K562 (cell line): Measurements from ENCODE around the gene FAM43B. TPM values are rescaled to one million over a fixed set of nuclear protein-coding genes. Genes with fewer than 3 reads are reported as not detected.

Experiments
- ADNP ChIP-seq: fragments of 200-800 bp; sonication (Bioruptor generic); IDR thresholded peaks from 2 replicates; pipeline ENCODE4 v1.6.1; 2016; ENCODE audit warnings: missing genetic modification characterization, missing compliant biosample characterization
- BCLAF1 ChIP-seq, 2 experiments: fragments of 450-650 bp in 1 of 2; IDR thresholded peaks; 2 replicates each; pipeline ENCODE4 v1.6.1; 2011 to 2017; ENCODE audit warnings: low read depth in 2 of 2, antibody characterized with exemption in 1 of 2, borderline replicate concordance in 1 of 2, low read length in 1 of 2, mild to moderate bottlenecking in 1 of 2, mixed read lengths in 1 of 2; ENCODE audit not compliant: control insufficient read depth in 1 of 2
- C11orf30 ChIP-seq: fragments of 450-650 bp; IDR thresholded peaks from 2 replicates; pipeline ENCODE4 v1.6.1; 2016; ENCODE audit warnings: low read depth, mild to moderate bottlenecking
- CBX5 ChIP-seq: IDR thresholded peaks from 2 replicates; pipeline ENCODE4 v1.6.1; 2014; ENCODE audit warnings: low read depth, borderline replicate concordance
- CC2D1A ChIP-seq: fragments of 450-650 bp; IDR thresholded peaks from 2 replicates; pipeline ENCODE4 v1.6.1; 2017; ENCODE audit warnings: mild to moderate bottlenecking
- CHD2 ChIP-seq: IDR thresholded peaks from 2 replicates; pipeline ENCODE4 v1.6.1; 2011; ENCODE audit warnings: low read depth, low read length
- CUX1 ChIP-seq: fragments of 200-800 bp; sonication (Bioruptor generic); IDR thresholded peaks from 2 replicates; pipeline ENCODE4 v1.6.1; 2016; ENCODE audit warnings: missing genetic modification characterization, missing compliant biosample characterization
- HNRNPUL1 ChIP-seq: fragments of 200-400 bp; formaldehyde crosslinking; IDR thresholded peaks from 2 replicates; pipeline ENCODE4 v1.6.1; 2017; ENCODE audit warnings: low read length
- MAX ChIP-seq: sonication (generic); formaldehyde crosslinking; IDR thresholded peaks from 2 replicates; pipeline ENCODE4 v1.9.0; 2022; ENCODE audit warnings: mild to moderate bottlenecking, missing genetic modification reagents
- SLC30A9 ChIP-seq: fragments of 250-450 bp; sonication (Bioruptor Pico); IDR thresholded peaks from 2 replicates; pipeline ENCODE4 v1.8.0; 2022; ENCODE audit warnings: mild to moderate bottlenecking, moderate library complexity
- STAT5B ChIP-seq: fragments of 250-450 bp; sonication (Bioruptor Pico); IDR thresholded peaks from 2 replicates; pipeline ENCODE4 v1.8.0; 2021; ENCODE audit warnings: mild to moderate bottlenecking, inconsistent platforms
- TAL1 ChIP-seq: fragments of 450-650 bp; IDR thresholded peaks from 2 replicates; pipeline ENCODE4 v1.6.1; 2016; ENCODE audit warnings: mild to moderate bottlenecking
- THRA ChIP-seq: fragments of 450-650 bp; IDR thresholded peaks from 2 replicates; pipeline ENCODE4 v1.6.1; 2017; ENCODE audit warnings: mild to moderate bottlenecking, moderate library complexity
- XRCC4 ChIP-seq: IDR thresholded peaks from one replicate; pipeline ENCODE4 v1.6.1; 2011; ENCODE audit not compliant: insufficient read depth, insufficient read length; ENCODE audit errors: extremely low read depth
- ZBTB34 ChIP-seq: fragments of 250-450 bp; sonication (Bioruptor Pico); IDR thresholded peaks from 2 replicates; pipeline ENCODE4 v1.8.0; 2021; ENCODE audit warnings: mild to moderate bottlenecking, moderate library complexity
- ZNF780A ChIP-seq: fragments of 250-450 bp; sonication (Bioruptor Pico); IDR thresholded peaks from 2 replicates; pipeline ENCODE4 v1.5.0; 2021; ENCODE audit warnings: mild to moderate bottlenecking
- ZSCAN32 ChIP-seq: fragments of 450-650 bp; formaldehyde crosslinking; IDR thresholded peaks from 2 replicates; pipeline ENCODE4 v1.4.0; 2020; ENCODE audit warnings: mild to moderate bottlenecking, moderate library complexity
- polyA plus RNA-seq, 8 experiments: library from polyadenylated mRNA; depleted of rRNA in 4 of 8; stranded (reverse) in 5 of 8; unstranded in 3 of 8; fragments of >200 nt; fragmentation: Nextera tagmentation in 2 of 8; fragmentation: Illumina TruSeq in 1 of 8; extraction: Ambion mirVana in 2 of 8; extraction: Trizol in 1 of 8; gene quantifications; 2 replicates each; pipeline versions ENCODE4 v1.2.1 to v1.2.3, GENCODE V29; 2011 to 2014; ENCODE audit warnings: inconsistent platforms in 1 of 8, missing spikeins in 1 of 8
- total RNA-seq, 7 experiments: library from RNA; depleted of rRNA in 6 of 7; stranded (reverse); fragments of >200 nt in 6 of 7; fragmentation: Illumina TruSeq in 2 of 7; extraction: Trizol in 2 of 7; gene quantifications; 2 replicates each; pipeline versions ENCODE4 v1.2.1 to v1.2.3, GENCODE V29; 2011 to 2021; ENCODE audit warnings: low replicate concordance in 1 of 7

FAM43B gene
- total and polyA plus RNA-seq, 9 of the 15 experiments (the other 6 are each of a cell fraction or from before 2014, with no cell fraction given): not detected

GRCh38 chr1:20587661-20588053, 35.3 kb downstream of the FAM43B start (continued):
- TF ChIP-seq ZBTB34 (CRISPR knock-in tag): no peak
- TF ChIP-seq TAL1: no peak
- no peak for TF ChIP-seq CC2D1A
- TF ChIP-seq THRA: no peak
- TF ChIP-seq BCLAF1 (IDR thresholded peaks at IDR 0.05; ENCODE audit: borderline replicate concordance in 1 of 2, control insufficient read depth in 1 of 2, low read depth in 2 of 2, low read length in 1 of 2): no peak
- TF ChIP-seq MAX (CRISPR knock-in tag): no peak
- no peak for TF ChIP-seq CHD2
- TF ChIP-seq SLC30A9 (CRISPR knock-in tag): no peak
- no peak for TF ChIP-seq CBX5
- no peak for TF ChIP-seq HNRNPUL1
- no peak for TF ChIP-seq XRCC4
- no peak for TF ChIP-seq C11orf30
- TF ChIP-seq ZNF780A (CRISPR knock-in tag): no peak
- no peak for TF ChIP-seq ZSCAN32
- peak; percentile 92 for TF ChIP-seq ADNP (tag)
- no peak for TF ChIP-seq STAT5B (CRISPR knock-in tag)
- no peak for TF ChIP-seq CUX1 (CRISPR knock-in tag)
